SK-N-SH treated with all-trans-retinoic acid at 6 μM for 48 hours (cell line): ENCODE data around the gene ARL14.

Source experiments
- ATAC-seq: fragments of 200-7000 bp; cut with Tn5 transposase; 3 replicates; pipeline ENCODE4 v1.9.1; 2020; ENCODE audit warnings: mild to moderate bottlenecking, moderate library complexity
- BACH2 ChIP-seq: fragments of 250-450 bp; sonication (Bioruptor Pico); IDR thresholded peaks from 2 replicates; pipeline ENCODE4 v1.9.0; 2021; ENCODE audit warnings: mild to moderate bottlenecking, borderline replicate concordance
- CSDC2 ChIP-seq: fragments of 250-450 bp; sonication (Bioruptor Pico); IDR thresholded peaks from 2 replicates; pipeline ENCODE4 v1.5.0; 2020; ENCODE audit warnings: mild to moderate bottlenecking, moderate library complexity
- ESRRG ChIP-seq: fragments of 250-450 bp; sonication (Bioruptor Pico); IDR thresholded peaks from 2 replicates; pipeline ENCODE4 v1.6.1; 2021; ENCODE audit warnings: mild to moderate bottlenecking
- ISL1 ChIP-seq: fragments of 250-450 bp; sonication (Bioruptor Pico); IDR thresholded peaks from 2 replicates; pipeline ENCODE4 v2.1.2; 2022; ENCODE audit warnings: mild to moderate bottlenecking, moderate library complexity
- OSR1 ChIP-seq: fragments of 250-450 bp; sonication (Bioruptor Pico); IDR thresholded peaks from 2 replicates; pipeline ENCODE4 v1.8.0; 2022; ENCODE audit warnings: moderate library complexity, mild to moderate bottlenecking, inconsistent platforms
- PATZ1 ChIP-seq: fragments of 250-450 bp; sonication (Bioruptor Pico); IDR thresholded peaks from 2 replicates; pipeline ENCODE4 v1.8.0; 2020; ENCODE audit warnings: mild to moderate bottlenecking, moderate library complexity, borderline replicate concordance
- POU6F1 ChIP-seq: fragments of 250-450 bp; sonication (Bioruptor Pico); IDR thresholded peaks from 2 replicates; pipeline ENCODE4 v1.8.0; 2021; ENCODE audit warnings: low read depth, mild to moderate bottlenecking, moderate library complexity, borderline replicate concordance
- PPARA ChIP-seq: fragments of 250-450 bp; sonication (Bioruptor Pico); IDR thresholded peaks from 2 replicates; pipeline ENCODE4 v1.5.0; 2020; ENCODE audit warnings: mild to moderate bottlenecking, borderline replicate concordance
- RARB ChIP-seq: fragments of 250-450 bp; sonication (Bioruptor Pico); IDR thresholded peaks from 2 replicates; pipeline ENCODE4 v1.8.0; 2021; ENCODE audit warnings: mild to moderate bottlenecking, moderate library complexity
- SNAI2 ChIP-seq: fragments of 250-450 bp; sonication (Bioruptor Pico); IDR thresholded peaks from 2 replicates; pipeline ENCODE4 v1.5.0; 2020; ENCODE audit warnings: mild to moderate bottlenecking, moderate library complexity
- TCF4 ChIP-seq: fragments of 250-450 bp; sonication (Bioruptor Pico); IDR thresholded peaks from 2 replicates; pipeline ENCODE4 v1.8.0; 2021; ENCODE audit warnings: mild to moderate bottlenecking, moderate library complexity, borderline replicate concordance
- TOX ChIP-seq: fragments of 250-450 bp; sonication (Bioruptor Pico); IDR thresholded peaks from 2 replicates; pipeline ENCODE4 v1.8.0; 2021; ENCODE audit warnings: mild to moderate bottlenecking, moderate library complexity, borderline replicate concordance
- ZC3H10 ChIP-seq: fragments of 250-450 bp; sonication (Bioruptor Pico); IDR thresholded peaks from 2 replicates; pipeline ENCODE4 v1.5.1; 2021; ENCODE audit warnings: mild to moderate bottlenecking, moderate library complexity
- ZFP3 ChIP-seq: fragments of 250-450 bp; sonication (Bioruptor Pico); IDR thresholded peaks from 2 replicates; pipeline ENCODE4 v1.5.0; 2020; ENCODE audit warnings: mild to moderate bottlenecking, moderate library complexity
- ZNF565 ChIP-seq: fragments of 450-650 bp; formaldehyde crosslinking; conservative IDR thresholded peaks from 2 replicates; pipeline ENCODE4 v1.5.0; 2020; ENCODE audit warnings: low read depth, mild to moderate bottlenecking, moderate library complexity
- ZNF70 ChIP-seq: fragments of 450-650 bp; formaldehyde crosslinking; IDR thresholded peaks from 2 replicates; pipeline ENCODE4 v1.5.0; 2020; ENCODE audit warnings: mild to moderate bottlenecking, moderate library complexity
- ZNF8 ChIP-seq: fragments of 450-650 bp; formaldehyde crosslinking; IDR thresholded peaks from 2 replicates; pipeline ENCODE4 v1.5.0; 2020; ENCODE audit warnings: mild to moderate bottlenecking, moderate library complexity
- TF ChIP-seq, protein P1 (sequence below): fragments of 250-450 bp; sonication (Bioruptor Pico); IDR thresholded peaks from 2 replicates; pipeline ENCODE4 v1.5.1; 2020; ENCODE audit warnings: low read depth, mild to moderate bottlenecking, moderate library complexity
- TF ChIP-seq, protein P2 (sequence below): fragments of 250-450 bp; sonication (Bioruptor Pico); IDR thresholded peaks from 2 replicates; pipeline ENCODE4 v1.5.0; 2020; ENCODE audit warnings: mild to moderate bottlenecking, moderate library complexity

ARL14 gene

DNA sequence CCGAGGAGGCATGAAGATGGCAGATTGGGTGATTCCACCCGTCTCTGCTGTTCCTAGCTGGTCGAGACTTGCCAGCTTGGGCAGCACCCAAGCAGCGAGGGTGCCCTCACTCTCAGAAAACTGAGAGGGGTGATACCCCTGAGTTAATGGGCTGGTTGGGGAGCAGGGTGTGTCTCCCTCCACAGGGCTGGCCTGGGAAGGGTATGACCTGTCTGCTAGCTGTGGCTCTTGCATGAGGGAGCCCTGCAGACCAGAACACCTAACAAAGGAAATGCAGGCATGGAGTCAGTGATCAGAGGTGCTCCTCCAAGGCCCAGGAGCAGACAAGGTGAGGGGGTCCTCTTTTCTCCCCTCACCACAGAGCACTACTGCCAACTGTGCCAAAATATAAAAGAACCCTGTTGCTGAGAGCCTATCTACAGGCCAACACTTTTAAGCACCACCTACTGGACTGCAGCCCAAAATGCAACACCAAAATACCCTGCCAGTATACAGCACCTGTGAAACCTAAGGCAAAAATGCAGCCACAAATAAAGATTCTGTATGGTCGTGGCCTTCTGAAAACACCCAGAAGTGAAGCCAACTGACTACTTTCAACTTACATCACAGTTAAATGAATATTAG is 43.3 kb downstream of the ARL14 start:
- TF ChIP-seq ESRRG (no peak), RARB (CRISPR knock-in tag) (no peak), PPARA (CRISPR knock-in tag) (no peak), ZNF8 (CRISPR knock-in tag) (no peak), TCF4 (CRISPR knock-in tag) (no peak), OSR1 (no peak), BACH2 (no peak), ZFP3 (no peak), PATZ1 (no peak), ZNF70 (no peak), ZNF565 (no peak), CSDC2 (CRISPR knock-in tag) (no peak), ZC3H10 (CRISPR knock-in tag) (no peak), TOX (no peak), POU6F1 (CRISPR knock-in tag) (no peak)
- TF ChIP-seq, protein P1, sequence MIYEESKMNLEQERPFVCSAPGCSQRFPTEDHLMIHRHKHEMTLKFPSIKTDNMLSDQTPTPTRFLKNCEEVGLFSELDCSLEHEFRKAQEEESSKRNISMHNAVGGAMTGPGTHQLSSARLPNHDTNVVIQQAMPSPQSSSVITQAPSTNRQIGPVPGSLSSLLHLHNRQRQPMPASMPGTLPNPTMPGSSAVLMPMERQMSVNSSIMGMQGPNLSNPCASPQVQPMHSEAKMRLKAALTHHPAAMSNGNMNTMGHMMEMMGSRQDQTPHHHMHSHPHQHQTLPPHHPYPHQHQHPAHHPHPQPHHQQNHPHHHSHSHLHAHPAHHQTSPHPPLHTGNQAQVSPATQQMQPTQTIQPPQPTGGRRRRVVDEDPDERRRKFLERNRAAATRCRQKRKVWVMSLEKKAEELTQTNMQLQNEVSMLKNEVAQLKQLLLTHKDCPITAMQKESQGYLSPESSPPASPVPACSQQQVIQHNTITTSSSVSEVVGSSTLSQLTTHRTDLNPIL (CRISPR knock-in tag) = no peak
- TF ChIP-seq, protein P2, sequence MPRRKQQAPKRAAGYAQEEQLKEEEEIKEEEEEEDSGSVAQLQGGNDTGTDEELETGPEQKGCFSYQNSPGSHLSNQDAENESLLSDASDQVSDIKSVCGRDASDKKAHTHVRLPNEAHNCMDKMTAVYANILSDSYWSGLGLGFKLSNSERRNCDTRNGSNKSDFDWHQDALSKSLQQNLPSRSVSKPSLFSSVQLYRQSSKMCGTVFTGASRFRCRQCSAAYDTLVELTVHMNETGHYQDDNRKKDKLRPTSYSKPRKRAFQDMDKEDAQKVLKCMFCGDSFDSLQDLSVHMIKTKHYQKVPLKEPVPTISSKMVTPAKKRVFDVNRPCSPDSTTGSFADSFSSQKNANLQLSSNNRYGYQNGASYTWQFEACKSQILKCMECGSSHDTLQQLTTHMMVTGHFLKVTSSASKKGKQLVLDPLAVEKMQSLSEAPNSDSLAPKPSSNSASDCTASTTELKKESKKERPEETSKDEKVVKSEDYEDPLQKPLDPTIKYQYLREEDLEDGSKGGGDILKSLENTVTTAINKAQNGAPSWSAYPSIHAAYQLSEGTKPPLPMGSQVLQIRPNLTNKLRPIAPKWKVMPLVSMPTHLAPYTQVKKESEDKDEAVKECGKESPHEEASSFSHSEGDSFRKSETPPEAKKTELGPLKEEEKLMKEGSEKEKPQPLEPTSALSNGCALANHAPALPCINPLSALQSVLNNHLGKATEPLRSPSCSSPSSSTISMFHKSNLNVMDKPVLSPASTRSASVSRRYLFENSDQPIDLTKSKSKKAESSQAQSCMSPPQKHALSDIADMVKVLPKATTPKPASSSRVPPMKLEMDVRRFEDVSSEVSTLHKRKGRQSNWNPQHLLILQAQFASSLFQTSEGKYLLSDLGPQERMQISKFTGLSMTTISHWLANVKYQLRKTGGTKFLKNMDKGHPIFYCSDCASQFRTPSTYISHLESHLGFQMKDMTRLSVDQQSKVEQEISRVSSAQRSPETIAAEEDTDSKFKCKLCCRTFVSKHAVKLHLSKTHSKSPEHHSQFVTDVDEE (CRISPR knock-in tag) = no peak
- ATAC-seq = 0 out of 3 replicates have a peak, but pooled peaks have one; percentile 30

DNA sequence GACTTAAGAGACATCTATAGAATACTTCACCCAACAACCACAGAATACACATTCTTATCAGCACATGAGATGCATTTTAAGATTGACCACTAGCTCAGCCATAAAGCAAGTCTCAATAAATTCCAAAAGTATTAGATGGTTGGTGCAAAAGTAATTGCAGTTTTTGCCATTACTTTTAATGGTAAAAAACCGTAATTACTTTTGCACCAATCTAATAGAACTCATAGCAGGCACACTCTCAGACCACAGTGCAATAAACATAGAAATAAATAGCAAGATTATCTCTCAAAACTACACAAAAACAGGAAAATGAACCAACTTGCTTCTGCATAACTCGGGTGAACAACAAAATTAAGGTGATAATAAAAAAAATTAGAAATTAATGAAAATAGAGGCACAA is 45.4 kb downstream of the ARL14 start:
- no peak for ATAC-seq
- TF ChIP-seq SNAI2 (no peak), ZNF8 (CRISPR knock-in tag) (no peak), TCF4 (CRISPR knock-in tag) (no peak)

DNA sequence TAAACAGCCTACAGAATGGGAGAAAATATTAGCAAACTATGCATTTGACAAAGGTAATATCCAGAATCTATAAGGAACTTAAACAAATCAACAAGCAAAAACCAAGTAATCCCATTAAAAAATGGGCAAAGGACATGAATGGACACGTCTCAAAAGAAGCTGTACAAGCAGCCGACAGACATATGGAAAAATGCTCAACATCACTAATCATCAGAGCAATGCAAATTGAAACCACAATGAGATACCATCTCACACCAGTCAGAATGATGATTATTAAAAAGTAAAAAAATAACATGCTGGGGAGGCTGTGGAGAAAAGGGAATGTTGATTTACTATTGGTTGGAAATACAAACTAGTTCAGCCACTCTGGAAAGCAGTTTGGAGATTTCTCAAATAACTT is 48.4 kb downstream of the ARL14 start:
- no peak for TF ChIP-seq ESRRG
- TF ChIP-seq TCF4 (CRISPR knock-in tag) = no peak
- TF ChIP-seq, protein P2 (CRISPR knock-in tag) = no peak
- no peak for TF ChIP-seq ZNF8 (CRISPR knock-in tag)
- no peak for TF ChIP-seq POU6F1 (CRISPR knock-in tag)
- TF ChIP-seq BACH2 = no peak
- no peak for TF ChIP-seq ISL1 (CRISPR knock-in tag)
- no peak for TF ChIP-seq TOX
- TF ChIP-seq SNAI2 = no peak
- no peak for TF ChIP-seq ZC3H10 (CRISPR knock-in tag)
- no peak for TF ChIP-seq OSR1
- no peak for TF ChIP-seq CSDC2 (CRISPR knock-in tag)
- ATAC-seq = no peak
